HL-60 (cell line): Measurements from ENCODE around the gene PKP3.

ENCODE experiments used
- CTCF ChIP-seq: IDR thresholded peaks from one replicate; pipeline ENCODE4 v1.5.1; 2011; ENCODE audit warnings: low read length, control low read depth, inconsistent platforms; ENCODE audit not compliant: insufficient read depth
- GABPA ChIP-seq: IDR thresholded peaks from 2 replicates; pipeline ENCODE4 v1.6.1; 2012; ENCODE audit warnings: low read depth
- POLR2AphosphoS5 ChIP-seq: IDR thresholded peaks from 2 replicates; pipeline ENCODE4 v1.6.1; 2012; ENCODE audit warnings: low read depth
- SPI1 ChIP-seq: IDR thresholded peaks from 2 replicates; pipeline ENCODE4 v1.6.1; 2012; ENCODE audit warnings: low read depth, mild to moderate bottlenecking, borderline replicate concordance
- TF ChIP-seq, protein P1 (sequence below): IDR thresholded peaks from 2 replicates; pipeline ENCODE4 v1.6.1; 2012; ENCODE audit warnings: low read depth; ENCODE audit not compliant: insufficient replicate concordance

DNA sequence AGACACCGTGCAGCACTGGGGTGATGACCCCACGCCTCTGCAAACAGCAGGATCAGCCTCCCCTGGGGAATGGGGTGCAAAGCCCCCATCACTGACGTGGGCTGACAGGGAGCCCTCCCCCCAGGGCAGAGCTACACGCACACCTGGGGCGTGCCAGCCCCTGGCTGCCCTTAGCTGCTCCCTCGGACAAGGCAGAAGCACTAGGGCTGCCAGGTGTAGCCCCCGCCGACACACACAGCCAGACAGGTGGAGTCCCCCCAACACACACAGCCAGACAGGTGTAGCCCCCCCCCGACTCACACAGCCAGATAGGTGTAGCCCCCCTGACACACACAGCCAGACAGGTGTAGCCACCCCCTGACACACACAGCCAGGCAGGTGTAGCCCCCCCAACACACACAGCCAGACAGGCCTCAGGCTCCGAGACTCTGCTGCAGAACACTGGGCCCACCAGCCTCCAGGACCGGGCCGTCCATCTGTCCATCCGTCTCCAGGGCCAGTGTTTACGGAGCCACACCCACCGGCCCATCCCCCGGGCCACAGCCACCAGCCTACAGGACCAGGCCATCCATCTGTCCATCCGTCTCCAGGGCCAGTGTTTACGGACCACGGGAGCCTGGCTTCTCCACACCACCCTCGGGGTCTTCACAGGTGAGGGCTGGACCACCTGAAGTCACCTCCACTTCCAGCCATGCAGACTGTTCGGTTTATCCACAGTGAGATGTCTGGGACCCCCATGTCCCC is 44.3 kb downstream of the PKP3 start:
- TF ChIP-seq CTCF: no peak
- no peak for TF ChIP-seq POLR2AphosphoS5
- TF ChIP-seq, protein P1, sequence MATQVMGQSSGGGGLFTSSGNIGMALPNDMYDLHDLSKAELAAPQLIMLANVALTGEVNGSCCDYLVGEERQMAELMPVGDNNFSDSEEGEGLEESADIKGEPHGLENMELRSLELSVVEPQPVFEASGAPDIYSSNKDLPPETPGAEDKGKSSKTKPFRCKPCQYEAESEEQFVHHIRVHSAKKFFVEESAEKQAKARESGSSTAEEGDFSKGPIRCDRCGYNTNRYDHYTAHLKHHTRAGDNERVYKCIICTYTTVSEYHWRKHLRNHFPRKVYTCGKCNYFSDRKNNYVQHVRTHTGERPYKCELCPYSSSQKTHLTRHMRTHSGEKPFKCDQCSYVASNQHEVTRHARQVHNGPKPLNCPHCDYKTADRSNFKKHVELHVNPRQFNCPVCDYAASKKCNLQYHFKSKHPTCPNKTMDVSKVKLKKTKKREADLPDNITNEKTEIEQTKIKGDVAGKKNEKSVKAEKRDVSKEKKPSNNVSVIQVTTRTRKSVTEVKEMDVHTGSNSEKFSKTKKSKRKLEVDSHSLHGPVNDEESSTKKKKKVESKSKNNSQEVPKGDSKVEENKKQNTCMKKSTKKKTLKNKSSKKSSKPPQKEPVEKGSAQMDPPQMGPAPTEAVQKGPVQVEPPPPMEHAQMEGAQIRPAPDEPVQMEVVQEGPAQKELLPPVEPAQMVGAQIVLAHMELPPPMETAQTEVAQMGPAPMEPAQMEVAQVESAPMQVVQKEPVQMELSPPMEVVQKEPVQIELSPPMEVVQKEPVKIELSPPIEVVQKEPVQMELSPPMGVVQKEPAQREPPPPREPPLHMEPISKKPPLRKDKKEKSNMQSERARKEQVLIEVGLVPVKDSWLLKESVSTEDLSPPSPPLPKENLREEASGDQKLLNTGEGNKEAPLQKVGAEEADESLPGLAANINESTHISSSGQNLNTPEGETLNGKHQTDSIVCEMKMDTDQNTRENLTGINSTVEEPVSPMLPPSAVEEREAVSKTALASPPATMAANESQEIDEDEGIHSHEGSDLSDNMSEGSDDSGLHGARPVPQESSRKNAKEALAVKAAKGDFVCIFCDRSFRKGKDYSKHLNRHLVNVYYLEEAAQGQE: no peak
- no peak for TF ChIP-seq GABPA
- no peak for TF ChIP-seq SPI1
